HCT116 (cell line): Measurements from ENCODE around the gene P2RX6. TPM values are rescaled to one million over a fixed set of nuclear protein-coding genes. Genes with fewer than 3 reads are reported as not detected.

Experiments
- ATAC-seq: fragments of 200-7000 bp; cut with Tn5 transposase; 2 replicates; pipeline ENCODE4 v1.9.1; 2020; ENCODE audit warnings: mild to moderate bottlenecking, moderate library complexity
- BruUV-seq: library from RNA; stranded (reverse); fragments of 400-500 nt; replicated peaks from 2 replicates; lab custom pipeline; 2021; lab: Mats Ljungman, UMichigan
- CTCF ChIA-PET: fragments of 300-600 bp; sonication (Branson Sonifier 250); formaldehyde crosslinking; loops from one replicate; lab custom pipeline; 2021; ENCODE audit warnings: antibody characterized with exemption; lab: Charles Lee
- POLR2A ChIA-PET: fragments of 300-600, 350-600 bp; sonication (Branson Sonifier 250); formaldehyde crosslinking; loops from one replicate; lab custom pipeline; 2021; ENCODE audit warnings: antibody characterized with exemption; lab: Charles Lee
- RAD21 ChIA-PET, 2 experiments: fragments of 300-600 bp; sonication (Branson Sonifier 250); formaldehyde crosslinking; loops; one replicate each; lab custom pipeline; 2023; ENCODE audit warnings: low total read pairs in 2 of 2; ENCODE audit not compliant: uncharacterized antibody in 2 of 2, unreplicated experiment in 2 of 2, low non-redundant PET in 1 of 2; lab: Charles Lee
- DNase-seq: peaks from one replicate; pipeline ENCODE4 v3.0.0-alpha.2; 2010; ENCODE audit warnings: low read depth, low spot score
- H2AFZ ChIP-seq: fragments of 200-600 bp; shearing (Covaris generic), sonication (generic); 2 replicates; pipeline ENCODE4 v1.6.1; 2017; ENCODE audit warnings: low read depth, mixed run types, mixed read lengths, antibody characterized with exemption, low read length; ENCODE audit not compliant: poor library complexity, severe bottlenecking
- H3K27ac ChIP-seq: 2 replicates; pipeline ENCODE4 v1.5.1; 2012; ENCODE audit warnings: low read depth, low read length
- H3K27me3 ChIP-seq: fragments of 200-600 bp; sonication (generic); 2 replicates; pipeline ENCODE4 v1.6.1; 2016; ENCODE audit warnings: mixed run types, low read length, mixed read lengths; ENCODE audit not compliant: insufficient read depth
- H3K36me3 ChIP-seq, 2 experiments: fragments of 200-500 bp in 1 of 2; fragments of 200-600 bp in 1 of 2; sonication (Bioruptor generic) in 1 of 2; sonication (generic) in 1 of 2; 2 replicates each; pipeline versions ENCODE4 v1.5.1 to v1.6.1; 2014 to 2016; ENCODE audit warnings: low read length in 2 of 2, inconsistent platforms in 1 of 2, mixed read lengths in 1 of 2, mixed run types in 1 of 2; ENCODE audit not compliant: insufficient read depth in 2 of 2, control insufficient read depth in 1 of 2
- H3K4me1 ChIP-seq, 2 experiments: fragments of 200-600 bp in 1 of 2; sonication (generic) in 1 of 2; 2 replicates each; pipeline versions ENCODE4 v1.5.1 to v1.6.1; 2012 to 2017; ENCODE audit warnings: low read length in 2 of 2, inconsistent platforms in 1 of 2, mild to moderate bottlenecking in 1 of 2, mixed read lengths in 1 of 2, mixed run types in 1 of 2, moderate library complexity in 1 of 2; ENCODE audit not compliant: insufficient read depth in 2 of 2, control insufficient read depth in 1 of 2
- H3K4me2 ChIP-seq: fragments of 200-600 bp; sonication (generic); 2 replicates; pipeline ENCODE4 v1.6.1; 2017; ENCODE audit warnings: mixed run types, low read length, mixed read lengths
- H3K4me3 ChIP-seq, 2 experiments: fragments of 200-600 bp in 1 of 2; sonication (generic) in 1 of 2; replicated peaks in 1 of 2; 2 replicates each; pipeline ENCODE4 v1.5.1; 2011 to 2016; ENCODE audit warnings: low read length in 2 of 2, control low read depth in 1 of 2, low read depth in 1 of 2, mild to moderate bottlenecking in 1 of 2, mixed read lengths in 1 of 2, mixed run types in 1 of 2
- H3K79me2 ChIP-seq: fragments of 200-600 bp; sonication (generic); 2 replicates; pipeline ENCODE4 v1.6.1; 2017; ENCODE audit warnings: mild to moderate bottlenecking, mixed run types, low read length, moderate library complexity, mixed read lengths; ENCODE audit not compliant: insufficient read depth
- H3K9ac ChIP-seq: fragments of 200-600 bp; sonication (generic); 2 replicates; pipeline ENCODE4 v1.6.1; 2016; ENCODE audit warnings: low read length, mixed read lengths
- H3K9me2 ChIP-seq: fragments of 200-600 bp; sonication (generic), shearing (Covaris generic); 2 replicates; pipeline ENCODE4 v1.6.1; 2017; ENCODE audit warnings: mixed run types, mild to moderate bottlenecking, moderate library complexity; ENCODE audit not compliant: insufficient read depth
- H3K9me3 ChIP-seq, 2 experiments: fragments of 200-500 bp in 1 of 2; fragments of 200-600 bp in 1 of 2; sonication (Bioruptor generic) in 1 of 2; sonication (generic) in 1 of 2; 2 replicates each; pipeline ENCODE4 v1.6.1; 2014 to 2017; ENCODE audit warnings: low read length in 2 of 2, mixed read lengths in 2 of 2, inconsistent platforms in 1 of 2, low read depth in 1 of 2, mild to moderate bottlenecking in 1 of 2, mixed run types in 1 of 2, moderate library complexity in 1 of 2; ENCODE audit not compliant: control insufficient read depth in 1 of 2, insufficient read depth in 1 of 2
- H4K20me1 ChIP-seq: fragments of 200-600 bp; sonication (generic), shearing (Covaris generic); 2 replicates; pipeline ENCODE4 v1.6.1; 2017; ENCODE audit warnings: mixed run types, mild to moderate bottlenecking, moderate library complexity; ENCODE audit not compliant: insufficient read depth
- ATF3 ChIP-seq: IDR thresholded peaks from 2 replicates; pipeline ENCODE4 v1.6.1; 2012
- ELF1 ChIP-seq: IDR thresholded peaks from 2 replicates; pipeline ENCODE4 v1.6.1; 2012; ENCODE audit warnings: low read depth, borderline replicate concordance
- EZH2 ChIP-seq: fragments of 200-600 bp; sonication (generic); IDR thresholded peaks from 2 replicates; pipeline ENCODE4 v1.6.1; 2017; ENCODE audit warnings: antibody characterized with exemption, mixed run types
- EZH2phosphoT487 ChIP-seq: fragments of 200-600 bp; IDR thresholded peaks from 2 replicates; pipeline ENCODE4 v1.6.1; 2018; ENCODE audit warnings: antibody characterized with exemption, borderline replicate concordance
- SIN3A ChIP-seq: IDR thresholded peaks from 2 replicates; pipeline ENCODE4 v1.6.1; 2012; ENCODE audit warnings: low read depth
- SP1 ChIP-seq: IDR thresholded peaks from 2 replicates; pipeline ENCODE4 v1.6.1; 2012; ENCODE audit warnings: low read depth
- SRF ChIP-seq: IDR thresholded peaks from 2 replicates; pipeline ENCODE4 v1.6.1; 2012; ENCODE audit warnings: low read depth
- TCF7L2 ChIP-seq: IDR thresholded peaks from 2 replicates; pipeline ENCODE4 v1.7.0; 2011; ENCODE audit warnings: borderline replicate concordance, inconsistent platforms; ENCODE audit not compliant: insufficient read depth, insufficient read length; ENCODE audit errors: extremely low read depth
- ZNF274 ChIP-seq: fragments of 200-500 bp; sonication (Bioruptor generic); IDR thresholded peaks from 2 replicates; pipeline ENCODE4 v1.6.1; 2014; ENCODE audit warnings: mild to moderate bottlenecking, low read depth, low read length, inconsistent platforms
- intact Hi-C: fragments of 100-400 bp; cut with micrococcal nuclease; formaldehyde crosslinking; loops from 2 replicates; pipeline ENCODE4 v1.10.0; 2022
- total RNA-seq: library from RNA; stranded (reverse); gene quantifications from one replicate; pipeline ENCODE4 v1.2.1, GENCODE V29; 2021; ENCODE audit not compliant: unreplicated experiment
- TF ChIP-seq, protein P1 (sequence below): IDR thresholded peaks from 2 replicates; pipeline ENCODE4 v1.6.1; 2012

Gene P2RX6
- total RNA-seq, 1 experiment from 2014 or later, result 0.20 TPM

- Histone ChIP-seq H3K9ac (no peak overlapping the region), H3K9me3 (peaks cover 2 to 6% of the 10 kb centered on the region in 2 experiments; a peak in 1 of 4 replicates), H3K4me3 (no peak overlapping the region), H3K9me2 (no peaks in the 10 kb centered on the region), H3K4me1 (peaks cover 0 to 4% of the 10 kb centered on the region in 2 experiments; a peak in 1 of 4 replicates), H4K20me1 (no peaks in the 10 kb centered on the region), H3K79me2 (no peaks in the 10 kb centered on the region), H3K27ac (no peak overlapping the region), H3K36me3 (no peaks in the 10 kb centered on the region), H3K27me3 (no peaks in the 10 kb centered on the region), H3K4me2 (no peak overlapping the region), H2AFZ (no peak overlapping the region)
- no peak for DNase-seq
- ChIA-PET POLR2A (interaction anchor here (1.1 kb wide), 1 partner anchor 8 kb away, joined by 6 read pairs; the partner anchor contains the start of gene LZTR1), CTCF (interaction anchor here (1.2 kb wide), 1 partner anchor 18 kb away, joined by 3 read pairs; no protein-coding TSS in a partner anchor), RAD21 (interaction anchor here in 1 of 2 experiments (0.7 kb wide), 1 partner anchor 88 kb away, joined by 3 read pairs; no protein-coding TSS in a partner anchor)
- no peak for ATAC-seq
- BruUV-seq, result no TSS peak
- intact Hi-C loops, result no loop called here
- no peak for TF ChIP-seq SRF
- no peak for TF ChIP-seq EZH2phosphoT487
- TF ChIP-seq ZNF274, result no peak
- TF ChIP-seq, protein P1, sequence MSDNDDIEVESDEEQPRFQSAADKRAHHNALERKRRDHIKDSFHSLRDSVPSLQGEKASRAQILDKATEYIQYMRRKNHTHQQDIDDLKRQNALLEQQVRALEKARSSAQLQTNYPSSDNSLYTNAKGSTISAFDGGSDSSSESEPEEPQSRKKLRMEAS, result no peak
- no peak for TF ChIP-seq TCF7L2
- no peak for TF ChIP-seq SP1
- no peak for TF ChIP-seq ELF1
- TF ChIP-seq ATF3, result no peak
- TF ChIP-seq EZH2, result no peak
- no peak for TF ChIP-seq SIN3A
These were observed 41.2 kb upstream of the P2RX6 start for GRCh38 chr22:20973634-20974286.
